Breast epithelium (tissue), 3 donors: ENCODE results near the gene PARVB.

Experiments used
- POLR2A ChIP-seq: fragments of 450-650 bp; IDR thresholded peaks from one replicate; pipeline ENCODE4 v1.6.1; 2016; ENCODE audit warnings: antibody characterized with exemption, mild to moderate bottlenecking, moderate library complexity
- POLR2AphosphoS5 ChIP-seq, 3 donors: sonication (generic); formaldehyde crosslinking; IDR thresholded peaks; one replicate each; pipeline ENCODE4 v1.6.1; 2017; ENCODE audit warnings: antibody characterized with exemption in 3 of 3
- TF ChIP-seq, protein P1 (sequence below), 3 donors: fragments of 450-650 bp; IDR thresholded peaks; one replicate each; pipeline ENCODE4 v1.5.1; 2016 to 2017; ENCODE audit warnings: antibody characterized with exemption in 3 of 3, mild to moderate bottlenecking in 3 of 3, moderate library complexity in 3 of 3

DNA sequence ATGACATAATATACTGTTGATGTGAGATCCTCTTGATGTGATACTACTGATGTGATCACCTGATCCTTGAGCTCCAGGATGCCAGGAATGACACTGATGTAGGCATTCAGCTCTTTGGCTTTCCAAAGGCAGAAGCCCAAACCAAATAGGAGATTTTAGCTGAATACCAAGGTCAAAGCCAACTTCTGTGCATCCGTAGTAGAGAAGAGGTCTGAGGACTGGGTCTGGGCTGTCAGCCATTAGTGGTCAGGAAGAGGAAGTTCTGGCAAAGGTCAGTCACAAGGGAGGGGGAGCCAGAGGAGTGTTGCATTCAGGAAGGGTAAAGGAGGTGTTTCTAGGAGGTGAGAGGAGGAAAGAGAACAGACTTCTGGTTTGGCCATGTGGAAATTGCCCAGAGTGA, 103.3 kb downstream of the PARVB start:
- TF ChIP-seq, protein P1, sequence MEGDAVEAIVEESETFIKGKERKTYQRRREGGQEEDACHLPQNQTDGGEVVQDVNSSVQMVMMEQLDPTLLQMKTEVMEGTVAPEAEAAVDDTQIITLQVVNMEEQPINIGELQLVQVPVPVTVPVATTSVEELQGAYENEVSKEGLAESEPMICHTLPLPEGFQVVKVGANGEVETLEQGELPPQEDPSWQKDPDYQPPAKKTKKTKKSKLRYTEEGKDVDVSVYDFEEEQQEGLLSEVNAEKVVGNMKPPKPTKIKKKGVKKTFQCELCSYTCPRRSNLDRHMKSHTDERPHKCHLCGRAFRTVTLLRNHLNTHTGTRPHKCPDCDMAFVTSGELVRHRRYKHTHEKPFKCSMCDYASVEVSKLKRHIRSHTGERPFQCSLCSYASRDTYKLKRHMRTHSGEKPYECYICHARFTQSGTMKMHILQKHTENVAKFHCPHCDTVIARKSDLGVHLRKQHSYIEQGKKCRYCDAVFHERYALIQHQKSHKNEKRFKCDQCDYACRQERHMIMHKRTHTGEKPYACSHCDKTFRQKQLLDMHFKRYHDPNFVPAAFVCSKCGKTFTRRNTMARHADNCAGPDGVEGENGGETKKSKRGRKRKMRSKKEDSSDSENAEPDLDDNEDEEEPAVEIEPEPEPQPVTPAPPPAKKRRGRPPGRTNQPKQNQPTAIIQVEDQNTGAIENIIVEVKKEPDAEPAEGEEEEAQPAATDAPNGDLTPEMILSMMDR (IDR thresholded peaks at IDR 0.05): no peak
- TF ChIP-seq POLR2AphosphoS5 (IDR thresholded peaks at IDR 0.05): no peak
- TF ChIP-seq POLR2A: no peak
